H54 (cell line): ENCODE data around the gene SLC26A9.
"Not testable (repeated sequence)": the region's sequence is repeated elsewhere in the genome, so short reads cannot be mapped to it uniquely, and the experiment has no call there.

Source experiments
- DNase-seq: peaks from one replicate; pipeline ENCODE4 v3.0.0; 2011; ENCODE audit warnings: low spot score, mixed read lengths; ENCODE audit not compliant: insufficient read length
- FAIRE-seq: peaks from 3 replicates; lab custom pipeline; 2011; peaks lifted over from hg19 to GRCh38; lab: Jason Lieb, UNC
- POLR2A ChIP-seq: IDR thresholded peaks from 2 replicates; pipeline ENCODE4 v1.6.1; 2011; ENCODE audit warnings: low read depth, mild to moderate bottlenecking, low read length

Gene SLC26A9

GRCh38 chr1:205920159-205920558, 23.1 kb downstream of the SLC26A9 start:
- FAIRE-seq (no peak), DNase-seq (no peak)
- no peak for TF ChIP-seq POLR2A

DNA sequence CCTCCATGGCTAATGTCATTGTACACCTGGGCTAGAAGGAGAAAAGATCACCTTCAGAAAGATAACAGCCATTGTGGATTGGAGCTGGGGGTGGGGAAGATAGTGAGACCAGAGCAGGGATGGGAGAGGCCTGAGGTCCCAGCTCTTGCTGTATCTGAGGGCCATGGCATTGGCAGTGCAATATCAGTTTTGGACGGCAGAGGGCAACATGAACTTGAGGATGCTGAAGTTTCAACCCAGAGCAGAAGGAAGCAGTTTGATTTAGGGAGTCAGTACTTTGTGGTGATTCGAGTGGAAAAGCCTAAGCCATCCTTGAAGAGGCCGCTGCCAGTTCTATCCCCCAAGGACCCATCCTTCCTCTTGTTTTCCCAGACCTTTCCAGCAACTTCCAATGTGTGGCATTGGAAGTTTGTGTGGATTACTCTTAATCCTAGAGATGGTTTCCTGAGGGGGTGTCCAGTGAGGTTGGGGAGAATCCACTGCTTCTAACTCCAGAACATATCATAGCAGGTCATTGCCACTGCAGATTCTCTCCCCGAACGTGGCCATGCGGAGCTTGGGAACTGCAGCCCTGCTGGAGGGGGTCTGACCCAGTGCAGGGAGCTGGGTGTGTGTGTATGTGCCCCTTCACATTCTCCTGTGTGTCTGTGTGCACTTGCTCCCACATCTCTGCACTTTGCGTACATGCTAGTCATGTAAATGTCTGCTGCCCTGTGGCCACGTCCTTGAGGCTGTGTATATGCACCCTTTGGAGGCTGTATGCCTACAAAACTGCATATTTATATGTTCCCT, 24.1 kb downstream of the SLC26A9 start:
- FAIRE-seq (no peak), DNase-seq (peak; percentile 56)
- TF ChIP-seq POLR2A, result no peak

- no peak for FAIRE-seq
- DNase-seq, result no peak
- no peak for TF ChIP-seq POLR2A
Measured at GRCh38 chr1:205917466-205918238, 25.6 kb downstream of the SLC26A9 start.

GRCh38 chr1:205916541-205916940, 26.7 kb downstream of the SLC26A9 start:
- FAIRE-seq (no peak), DNase-seq (no peak)

GRCh38 chr1:205915354-205915990, 27.8 kb downstream of the SLC26A9 start:
- no peak for TF ChIP-seq POLR2A
- no peak for FAIRE-seq
- DNase-seq, result no peak

More at GRCh38 chr1:205916541-205916940, 26.7 kb downstream of the SLC26A9 start:
- TF ChIP-seq POLR2A, result no peak

DNA sequence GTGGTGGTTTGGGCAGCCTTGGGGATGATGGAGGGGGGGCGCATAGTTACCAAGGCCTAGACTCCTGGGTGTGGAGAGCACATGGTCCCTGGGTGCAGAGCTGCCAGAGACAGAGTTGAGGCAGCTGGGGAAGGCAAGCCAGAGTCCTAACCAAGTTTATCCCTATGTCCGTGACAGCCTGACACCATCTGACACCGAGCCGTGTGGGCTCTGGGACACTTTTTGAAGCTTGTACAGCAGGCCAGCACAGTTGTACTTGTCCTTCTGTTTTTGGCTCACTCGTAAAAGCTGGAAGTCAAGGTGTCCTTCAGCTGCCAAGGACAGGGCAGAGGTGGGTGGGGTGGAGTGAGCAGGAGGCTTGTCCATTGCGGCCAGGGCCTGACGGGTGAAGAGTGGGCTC, 28.5 kb downstream of the SLC26A9 start:
- no peak for FAIRE-seq
- no peak for TF ChIP-seq POLR2A
- DNase-seq, result no peak

DNA sequence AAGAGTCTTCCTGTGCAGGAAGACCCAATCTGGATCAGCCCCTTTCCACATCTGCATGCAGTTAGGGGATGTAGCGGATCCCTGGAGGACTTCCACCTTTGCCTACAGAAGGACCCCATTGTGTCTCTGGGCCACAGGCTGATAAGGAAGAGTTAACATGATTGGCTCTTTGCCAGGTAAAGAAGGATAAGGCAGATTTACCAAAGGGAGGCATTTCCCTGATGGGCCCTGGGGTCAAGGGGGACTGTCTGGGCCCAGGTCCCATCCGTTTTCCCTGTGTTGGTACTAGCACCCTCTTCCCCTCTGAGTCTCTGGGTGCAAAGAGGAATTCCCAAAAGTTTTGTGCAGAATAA, 29.1 kb downstream of the SLC26A9 start:
- FAIRE-seq (no peak), DNase-seq (no peak)
- TF ChIP-seq POLR2A, result no peak

DNA sequence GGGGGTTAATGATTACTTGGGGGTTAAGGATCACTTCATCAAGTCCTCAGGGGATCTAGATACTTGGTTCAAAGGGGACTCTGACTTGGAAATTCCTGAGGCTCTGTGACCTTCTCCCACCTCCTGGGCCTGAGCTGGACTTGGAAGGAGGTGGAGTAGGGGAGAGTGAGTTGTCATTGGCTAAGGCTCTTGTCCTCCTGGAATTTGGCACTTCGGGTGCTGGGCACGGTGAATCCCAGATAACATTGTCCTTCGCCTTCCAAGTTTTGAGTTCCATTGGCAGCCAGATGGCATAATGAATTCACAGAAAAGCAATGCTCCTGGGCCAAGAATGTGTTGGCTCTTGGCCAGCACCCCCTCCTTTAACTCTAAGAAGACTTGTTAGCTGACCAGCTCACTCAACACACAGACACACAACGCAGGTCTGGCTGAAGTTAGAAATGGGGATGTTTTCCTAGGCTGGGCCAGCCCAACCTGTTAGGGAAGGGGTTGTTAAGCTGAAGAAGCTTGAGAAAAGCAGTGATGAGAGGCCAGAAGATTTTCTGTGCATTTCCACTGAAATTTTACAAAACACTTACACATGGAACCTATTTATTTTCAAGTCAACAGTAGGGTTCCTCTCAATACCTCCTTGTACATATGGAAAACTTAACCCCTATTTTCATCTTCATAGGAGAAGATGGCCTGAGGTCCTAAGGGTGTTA, 29.7 kb downstream of the SLC26A9 start:
- no peak for FAIRE-seq
- no peak for DNase-seq
- TF ChIP-seq POLR2A, result no peak

- no peak for TF ChIP-seq POLR2A
- no peak for FAIRE-seq
- DNase-seq, result no peak
Measured at GRCh38 chr1:205907794-205908193, 35.5 kb downstream of the SLC26A9 start.

- DNase-seq, FAIRE-seq: not testable (repeated sequence)
Measured at GRCh38 chr1:205905095-205905494, 38.2 kb downstream of the SLC26A9 start.

DNA sequence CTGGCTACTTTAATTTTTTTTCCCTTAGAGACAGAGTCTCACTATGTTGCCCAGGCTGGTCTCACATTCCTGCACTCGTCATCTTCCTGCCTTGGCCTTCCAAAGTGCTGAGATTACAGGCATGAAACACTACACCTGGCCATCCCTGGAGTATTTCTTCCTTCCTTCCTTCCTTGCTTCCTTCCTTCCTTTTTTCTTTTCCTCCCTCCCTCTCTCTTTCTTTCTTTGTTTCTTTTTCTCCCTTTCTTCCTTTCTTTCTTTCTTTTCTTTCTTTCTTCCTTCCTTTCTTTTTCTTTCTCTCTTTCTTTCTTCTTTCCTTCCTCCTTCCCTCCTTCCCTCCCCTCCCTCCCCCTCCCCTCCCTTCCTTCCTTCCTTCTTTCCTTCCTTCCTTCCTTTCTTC, 46.9 kb downstream of the SLC26A9 start:
- no peak for TF ChIP-seq POLR2A
- no peak for DNase-seq
- no peak for FAIRE-seq

- not testable (repeated sequence) for DNase-seq, FAIRE-seq
Measured at GRCh38 chr1:205894119-205894518, 49.1 kb downstream of the SLC26A9 start.

DNA sequence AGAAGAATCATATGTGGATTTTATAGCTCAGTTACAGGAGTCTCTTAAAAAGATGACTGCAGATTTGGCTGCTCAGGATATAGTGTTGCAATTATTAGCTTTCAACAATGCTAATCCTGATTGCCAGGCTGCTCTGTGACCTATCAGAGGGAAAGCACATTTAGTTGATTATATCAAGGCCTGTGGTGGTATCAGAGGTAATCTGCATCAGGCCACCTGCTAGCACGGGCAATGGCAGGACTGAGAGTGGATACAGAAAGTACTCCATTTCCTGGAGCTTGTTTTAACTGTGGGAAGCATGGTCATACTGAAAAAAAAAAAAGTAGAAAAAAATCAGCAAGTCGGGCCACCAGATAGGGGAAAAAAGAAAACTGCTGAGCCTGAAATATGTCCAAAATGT, 51.1 kb downstream of the SLC26A9 start:
- DNase-seq, FAIRE-seq: not testable (repeated sequence)

DNA sequence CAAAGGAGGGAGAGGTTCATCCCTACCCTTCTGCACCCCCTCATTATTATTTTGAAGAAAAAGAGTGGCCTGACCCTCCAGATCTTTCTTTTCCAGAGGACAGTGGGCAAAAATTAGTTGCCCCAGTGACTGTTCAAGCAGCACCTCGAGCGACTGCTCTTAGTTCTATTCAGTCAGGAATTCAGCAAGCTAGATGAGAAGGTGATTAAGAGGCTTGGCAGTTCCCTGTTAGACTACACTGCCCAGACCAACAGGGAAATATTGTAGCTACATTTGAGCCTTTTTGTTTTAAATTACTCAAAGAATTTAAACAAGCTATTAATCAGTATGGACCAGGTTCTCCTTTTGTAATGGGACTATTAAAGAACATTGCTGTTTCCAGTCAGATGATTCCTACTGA, 51.8 kb downstream of the SLC26A9 start:
- DNase-seq, FAIRE-seq: not testable (repeated sequence)

DNA sequence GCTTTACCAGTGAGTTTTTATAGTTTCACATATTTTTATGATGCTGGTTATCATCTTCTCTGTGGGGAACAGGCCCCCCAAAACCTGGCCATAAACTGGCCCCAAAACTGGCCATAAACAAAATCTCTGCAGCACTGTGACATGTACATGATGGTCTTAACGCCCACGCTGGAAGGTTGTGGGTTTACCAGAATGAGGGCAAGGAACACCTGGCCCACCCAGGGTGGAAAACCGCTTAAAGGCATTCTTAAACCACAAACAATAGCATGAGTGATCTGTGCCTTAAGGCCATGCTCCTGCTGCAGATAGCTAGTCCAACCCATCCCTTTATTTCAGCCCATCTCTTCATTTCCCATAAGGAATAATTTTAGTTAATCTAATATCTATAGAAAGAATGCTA, 52.6 kb downstream of the SLC26A9 start:
- DNase-seq, FAIRE-seq: not testable (repeated sequence)

GRCh38 chr1:205889706-205890105, 53.5 kb downstream of the SLC26A9 start:
- FAIRE-seq (peak; percentile 15), DNase-seq (peak; percentile 37)

GRCh38 chr1:205889006-205889405, 54.2 kb downstream of the SLC26A9 start:
- DNase-seq, FAIRE-seq: not testable (repeated sequence)
